Neural progenitor cell (in vitro differentiated cells): Measurements from ENCODE around the gene NCOA1. TPM values are rescaled to one million over a fixed set of nuclear protein-coding genes. Genes with fewer than 3 reads are reported as not detected.
A peak's percentile ranks its signal among the peaks of the same experiment; 100 is the strongest.

ENCODE experiments used
- DNase-seq: peaks from one replicate; pipeline ENCODE4 v3.0.0-alpha.2; 2016; ENCODE audit warnings: low spot score
- H2AFZ ChIP-seq: fragments of 200-600 bp; sonication (generic); replicated peaks from 2 replicates; pipeline ENCODE4 v1.6.1; 2016; ENCODE audit warnings: antibody characterized with exemption
- H3F3A ChIP-seq: fragments of 200-600 bp; sonication (generic); 2 replicates; pipeline ENCODE4 v1.6.1; 2016; ENCODE audit warnings: antibody characterized with exemption, low read depth
- H3K27ac ChIP-seq: fragments of 200-600 bp; sonication (generic); 2 replicates; pipeline ENCODE4 v1.5.1; 2016; ENCODE audit warnings: mild to moderate bottlenecking
- H3K27me3 ChIP-seq: fragments of 200-600 bp; sonication (generic); 2 replicates; pipeline ENCODE4 v1.6.1; 2016; ENCODE audit warnings: mild to moderate bottlenecking, moderate library complexity
- H3K36me3 ChIP-seq: fragments of 200-600 bp; sonication (generic); 2 replicates; pipeline ENCODE4 v1.5.1; 2016
- H3K4me1 ChIP-seq: fragments of 200-600 bp; sonication (generic); 2 replicates; pipeline ENCODE4 v1.6.1; 2016; ENCODE audit warnings: mixed run types
- H3K4me2 ChIP-seq: fragments of 200-600 bp; sonication (generic); 2 replicates; pipeline ENCODE4 v1.6.1; 2016
- H3K4me3 ChIP-seq: fragments of 200-600 bp; sonication (generic); 2 replicates; pipeline ENCODE4 v1.5.1; 2016
- H3K79me2 ChIP-seq: fragments of 200-600 bp; sonication (generic); 2 replicates; pipeline ENCODE4 v1.6.1; 2016; ENCODE audit warnings: low read depth
- H3K9ac ChIP-seq: fragments of 200-600 bp; sonication (generic); 2 replicates; pipeline ENCODE4 v1.6.1; 2016
- H3K9me3 ChIP-seq: fragments of 200-600 bp; sonication (generic); 2 replicates; pipeline ENCODE4 v1.5.1; 2016; ENCODE audit warnings: low read depth
- H4K20me1 ChIP-seq: fragments of 200-600 bp; sonication (generic); 2 replicates; pipeline ENCODE4 v1.6.1; 2016; ENCODE audit warnings: low read depth
- H3K27ac Mint-ChIP-seq: 3 replicates; pipeline ENCODE4 v1.8.0; 2021; ENCODE audit warnings: mixed read lengths
- H3K27me3 Mint-ChIP-seq: 2 replicates; pipeline ENCODE4 v1.8.0; 2022; ENCODE audit warnings: low read depth, mild to moderate bottlenecking, inconsistent platforms, moderate library complexity, mixed read lengths; ENCODE audit not compliant: insufficient read depth
- H3K36me3 Mint-ChIP-seq: 3 replicates; pipeline ENCODE4 v1.8.0; 2021; ENCODE audit warnings: mixed read lengths
- H3K4me1 Mint-ChIP-seq: 3 replicates; pipeline ENCODE4 v1.8.0; 2021; ENCODE audit warnings: mixed read lengths
- H3K4me3 Mint-ChIP-seq: 3 replicates; pipeline ENCODE4 v1.8.0; 2021; ENCODE audit warnings: mild to moderate bottlenecking, moderate library complexity, mixed read lengths
- H3K9me3 Mint-ChIP-seq: 3 replicates; pipeline ENCODE4 v1.8.0; 2020; ENCODE audit warnings: mixed read lengths
- CTCF ChIP-seq: fragments of 200-600 bp; sonication (generic); IDR thresholded peaks from 2 replicates; pipeline ENCODE4 v1.5.1; 2017; ENCODE audit warnings: antibody characterized with exemption, mild to moderate bottlenecking
- EZH2 ChIP-seq: fragments of 200-600 bp; sonication (generic); IDR thresholded peaks from 2 replicates; pipeline ENCODE4 v1.6.1; 2017; ENCODE audit warnings: antibody characterized with exemption, mild to moderate bottlenecking, moderate library complexity
- EZH2phosphoT487 ChIP-seq: fragments of 200-600 bp; sonication (generic); IDR thresholded peaks from 2 replicates; pipeline ENCODE4 v1.6.1; 2017; ENCODE audit warnings: antibody characterized with exemption
- total RNA-seq: library from RNA; depleted of rRNA; stranded (reverse); fragments of >200 nt; gene quantifications from 2 replicates; pipeline ENCODE4 v1.2.3, GENCODE V29; 2015; ENCODE audit warnings: low replicate concordance

NCOA1 gene
- total RNA-seq, 1 donor from 2014 or later = 29.3 TPM

DNA sequence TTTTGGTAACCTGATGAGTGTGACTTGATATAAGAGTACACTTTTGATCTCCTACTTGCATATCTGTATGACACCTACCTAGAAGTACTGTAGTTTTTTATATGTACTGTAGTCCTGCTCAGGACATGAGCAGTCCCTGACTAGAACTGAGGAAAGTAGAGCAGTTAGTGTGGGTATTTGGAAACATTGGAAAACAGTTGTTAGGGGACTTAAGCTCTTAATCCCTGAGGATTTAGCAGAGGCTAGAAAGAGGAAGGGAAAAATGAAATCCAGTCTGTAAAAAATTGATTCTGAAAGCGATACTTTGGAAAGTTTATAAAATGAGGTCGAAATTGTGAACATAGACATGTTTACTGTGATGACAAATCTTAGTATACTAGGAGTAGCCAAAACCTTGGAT, 125.6 kb downstream of the NCOA1 start:
- TF ChIP-seq CTCF (no peak), EZH2phosphoT487 (no peak), EZH2 (no peak)
- DNase-seq = peak; percentile 33

GRCh38 chr2:24617424-24617823, 126.4 kb downstream of the NCOA1 start:
- H3K79me2 ChIP-seq = no peaks in the 10 kb centered on the region
- no peaks in the 10 kb centered on the region for H3K9me3 Mint-ChIP-seq
- peaks cover 4% of the 10 kb centered on the region for H3K36me3 Mint-ChIP-seq
- H3K27me3 Mint-ChIP-seq = no peaks in the 10 kb centered on the region
- no peaks in the 10 kb centered on the region for H3F3A ChIP-seq
- no peak overlapping the region for H3K27ac ChIP-seq
- H3K4me3 ChIP-seq = no peak overlapping the region
- no peak for DNase-seq
- no peak overlapping the region for H3K27ac Mint-ChIP-seq
- no peak overlapping the region for H2AFZ ChIP-seq
- H3K4me2 ChIP-seq = no peak overlapping the region
- H3K9ac ChIP-seq = no peak overlapping the region
- no peaks in the 10 kb centered on the region for H3K9me3 ChIP-seq
- H3K27me3 ChIP-seq = no peaks in the 10 kb centered on the region
- no peak for TF ChIP-seq CTCF
- no peak for TF ChIP-seq EZH2
- no peaks in the 10 kb centered on the region for H4K20me1 ChIP-seq
- peaks cover 18% of the 10 kb centered on the region for H3K4me1 ChIP-seq
- no peaks in the 10 kb centered on the region for H3K4me1 Mint-ChIP-seq
- H3K4me3 Mint-ChIP-seq = no peak overlapping the region
- no peaks in the 10 kb centered on the region for H3K36me3 ChIP-seq

More for the DNA sequence above, 125.6 kb downstream of the NCOA1 start:
- Mint-ChIP-seq H3K4me1 (no peaks in the 10 kb centered on the region), H3K27me3 (no peaks in the 10 kb centered on the region), H3K36me3 (peaks cover 8% of the 10 kb centered on the region), H3K4me3 (no peak overlapping the region), H3K27ac (no peak overlapping the region), H3K9me3 (peaks cover 7% of the 10 kb centered on the region)
- Histone ChIP-seq H3K9ac (no peak overlapping the region), H3K4me2 (peak overlapping the region; percentile 37), H3K4me1 (peaks cover 18% of the 10 kb centered on the region), H3K9me3 (no peaks in the 10 kb centered on the region), H2AFZ (no peak overlapping the region), H3K27ac (no peak overlapping the region), H3F3A (no peaks in the 10 kb centered on the region), H3K36me3 (no peaks in the 10 kb centered on the region), H3K4me3 (no peak overlapping the region), H3K79me2 (no peaks in the 10 kb centered on the region), H4K20me1 (no peaks in the 10 kb centered on the region), H3K27me3 (no peaks in the 10 kb centered on the region)

DNA sequence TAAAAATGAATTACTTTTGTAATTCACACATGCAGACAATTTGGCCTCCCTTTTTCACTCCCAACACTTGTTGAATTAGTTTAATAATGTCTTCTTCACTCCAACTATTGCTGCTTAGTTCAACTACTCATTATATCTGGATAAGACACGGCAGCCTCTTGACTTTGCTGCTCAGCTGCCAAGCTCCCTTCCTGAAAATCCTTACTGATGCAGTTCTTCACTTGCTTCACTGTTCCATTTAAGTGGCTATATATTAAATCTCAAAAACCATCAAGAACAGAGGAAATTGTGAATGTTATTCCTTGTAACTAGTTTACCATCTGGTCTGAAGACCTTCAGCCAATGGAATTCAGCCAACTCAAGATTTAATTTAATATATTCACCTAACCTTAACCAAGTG, 127.1 kb downstream of the NCOA1 start:
- Histone ChIP-seq H3K9me3 (no peaks in the 10 kb centered on the region), H4K20me1 (no peaks in the 10 kb centered on the region), H3K79me2 (no peaks in the 10 kb centered on the region), H3K4me3 (no peak overlapping the region), H3K27me3 (no peaks in the 10 kb centered on the region), H3F3A (no peaks in the 10 kb centered on the region), H3K36me3 (no peaks in the 10 kb centered on the region), H3K9ac (no peak overlapping the region), H3K27ac (no peak overlapping the region), H2AFZ (no peak overlapping the region), H3K4me1 (peaks cover 18% of the 10 kb centered on the region), H3K4me2 (no peak overlapping the region)
- TF ChIP-seq EZH2 (no peak), EZH2phosphoT487 (no peak), CTCF (no peak)
- Mint-ChIP-seq H3K4me1 (no peaks in the 10 kb centered on the region), H3K27ac (no peak overlapping the region), H3K36me3 (peaks cover 1% of the 10 kb centered on the region), H3K27me3 (no peaks in the 10 kb centered on the region), H3K9me3 (no peaks in the 10 kb centered on the region), H3K4me3 (no peak overlapping the region)
- no peak for DNase-seq
